ENCODE data around the gene HOXC6.

- TF ChIP-seq, protein P1, sequence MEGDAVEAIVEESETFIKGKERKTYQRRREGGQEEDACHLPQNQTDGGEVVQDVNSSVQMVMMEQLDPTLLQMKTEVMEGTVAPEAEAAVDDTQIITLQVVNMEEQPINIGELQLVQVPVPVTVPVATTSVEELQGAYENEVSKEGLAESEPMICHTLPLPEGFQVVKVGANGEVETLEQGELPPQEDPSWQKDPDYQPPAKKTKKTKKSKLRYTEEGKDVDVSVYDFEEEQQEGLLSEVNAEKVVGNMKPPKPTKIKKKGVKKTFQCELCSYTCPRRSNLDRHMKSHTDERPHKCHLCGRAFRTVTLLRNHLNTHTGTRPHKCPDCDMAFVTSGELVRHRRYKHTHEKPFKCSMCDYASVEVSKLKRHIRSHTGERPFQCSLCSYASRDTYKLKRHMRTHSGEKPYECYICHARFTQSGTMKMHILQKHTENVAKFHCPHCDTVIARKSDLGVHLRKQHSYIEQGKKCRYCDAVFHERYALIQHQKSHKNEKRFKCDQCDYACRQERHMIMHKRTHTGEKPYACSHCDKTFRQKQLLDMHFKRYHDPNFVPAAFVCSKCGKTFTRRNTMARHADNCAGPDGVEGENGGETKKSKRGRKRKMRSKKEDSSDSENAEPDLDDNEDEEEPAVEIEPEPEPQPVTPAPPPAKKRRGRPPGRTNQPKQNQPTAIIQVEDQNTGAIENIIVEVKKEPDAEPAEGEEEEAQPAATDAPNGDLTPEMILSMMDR (conservative IDR thresholded peaks at IDR 0.05; ENCODE audit: low read length): no peak
- no peak for TF ChIP-seq EZH2phosphoT487 (IDR thresholded peaks at IDR 0.05; ENCODE audit: borderline replicate concordance)
These were observed 47.7 kb downstream of the HOXC6 start for GRCh38 chr12:54075974-54076373.

Data from Loucy (cell line).